Measurements from ENCODE around the gene B9D1. TPM values are rescaled to one million over a fixed set of nuclear protein-coding genes. Genes with fewer than 3 reads are reported as not detected.

B9D1 gene, protein sequence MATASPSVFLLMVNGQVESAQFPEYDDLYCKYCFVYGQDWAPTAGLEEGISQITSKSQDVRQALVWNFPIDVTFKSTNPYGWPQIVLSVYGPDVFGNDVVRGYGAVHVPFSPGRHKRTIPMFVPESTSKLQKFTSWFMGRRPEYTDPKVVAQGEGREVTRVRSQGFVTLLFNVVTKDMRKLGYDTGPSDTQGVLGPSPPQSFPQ
- total RNA-seq (2014; rRNA removed; shearing (Covaris generic)): 41.5 and 65.1 TPM in 2 replicates

DNA sequence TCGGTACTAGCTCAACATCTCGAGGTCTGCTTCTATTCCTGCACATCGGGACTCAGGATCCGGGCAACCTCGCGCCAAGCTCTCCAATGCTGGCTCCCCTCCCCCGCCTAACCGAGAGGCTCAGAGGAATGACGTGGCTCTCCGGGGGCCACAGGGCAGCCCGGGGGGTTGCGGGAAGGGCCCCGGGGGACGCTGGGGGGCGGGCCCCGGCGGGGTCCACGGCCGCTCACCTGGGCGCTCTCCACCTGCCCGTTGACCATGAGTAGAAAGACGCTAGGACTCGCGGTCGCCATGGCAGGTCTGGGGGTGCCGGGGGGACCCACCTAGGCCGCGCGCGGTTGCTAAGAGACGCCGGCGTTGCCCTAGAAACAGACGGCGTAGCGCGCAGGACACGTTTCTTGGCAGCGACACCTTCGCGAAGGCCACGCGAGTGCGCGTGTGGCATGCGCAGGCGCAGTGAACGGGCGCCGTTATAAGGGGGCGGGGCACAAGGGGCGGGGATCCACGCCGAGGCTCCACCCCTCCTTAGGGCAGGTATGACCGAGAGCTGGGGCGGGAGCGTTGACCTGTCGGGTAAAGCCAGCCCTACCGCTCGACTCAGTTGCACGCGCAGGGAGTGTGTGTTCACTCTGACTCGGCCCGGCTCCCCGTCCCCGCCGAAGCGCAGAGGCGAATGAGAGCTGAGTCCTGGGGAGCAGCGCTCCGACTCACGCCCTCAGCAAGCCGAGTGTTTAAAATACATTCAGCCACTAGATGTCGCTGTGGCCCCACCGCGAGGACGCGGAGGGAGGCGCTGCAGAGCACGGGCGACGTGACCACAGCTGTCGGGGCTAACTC lies at the start of gene B9D1:
B9D1 (minus strand) TSS at position 447 of the 837 bp plus-strand sequence; CDS start at position 293, 154 bp downstream.
- DNase-seq (ENCODE audit: low spot score): peak; percentile 86

DNA sequence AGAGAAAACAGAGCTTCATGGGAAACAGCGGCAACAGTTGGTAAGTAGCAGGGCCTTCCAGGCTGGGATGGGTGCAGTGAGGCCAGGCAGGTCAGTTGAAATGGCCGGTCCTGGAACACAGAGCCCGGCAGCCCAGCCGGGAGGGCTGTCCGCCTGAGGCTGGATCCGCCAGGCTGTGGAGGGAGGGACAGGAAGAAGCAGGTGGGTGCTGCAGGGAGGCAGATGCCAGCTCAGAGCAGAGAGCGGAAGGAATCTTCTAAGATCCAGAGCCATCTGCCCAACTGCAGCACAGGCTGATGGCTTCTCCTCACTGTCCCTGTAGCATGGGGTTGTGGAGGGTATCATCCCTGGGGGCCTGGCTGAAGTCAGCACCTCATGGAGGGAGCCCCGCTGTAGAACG lies 49.1 kb upstream of the B9D1 start:
- DNase-seq (ENCODE audit: low spot score): no peak

DNA sequence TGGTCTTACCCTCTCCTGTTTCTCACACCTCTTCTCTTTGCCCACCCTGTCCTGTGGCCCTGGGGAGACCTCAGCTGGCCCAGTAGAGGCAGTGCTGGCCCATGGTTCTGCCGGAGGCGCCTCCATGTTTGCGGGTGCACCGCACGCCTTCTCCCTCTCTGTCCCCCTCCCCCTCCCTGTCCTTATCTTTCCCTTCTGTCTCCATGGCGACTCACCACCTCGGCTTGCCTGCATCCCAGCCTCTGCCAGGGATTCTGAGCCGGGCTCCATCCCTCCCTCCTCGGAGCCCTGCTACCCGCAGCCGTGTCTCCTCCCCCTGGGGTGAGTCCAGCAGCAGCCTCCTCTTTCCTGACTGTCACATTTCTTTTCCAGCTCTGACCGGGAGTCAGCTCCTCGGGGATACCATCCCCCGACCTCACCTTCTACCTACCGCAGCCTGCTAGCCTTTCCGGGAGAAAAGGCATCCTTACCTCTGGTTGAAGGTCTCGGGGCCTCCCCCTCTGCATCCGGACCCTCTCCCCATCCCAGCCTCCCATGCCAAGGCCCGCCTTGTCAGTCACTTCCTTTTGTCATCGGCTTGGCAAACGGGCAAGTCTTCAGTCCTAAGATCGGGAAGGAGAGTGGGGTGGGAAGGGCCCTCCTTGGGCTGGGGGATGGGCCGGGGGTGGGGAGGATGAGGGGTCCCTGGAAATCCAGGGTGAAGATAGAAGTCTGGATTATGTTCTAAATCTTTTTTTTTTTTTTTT lies 48.5 kb upstream of the B9D1 start, which contains the start of gene RNF112:
RNF112 (plus strand) TSS at position 358 of the 746 bp plus-strand sequence; CDS start at position 535, 177 bp downstream.
- peak; percentile 21 for DNase-seq (ENCODE audit: low spot score)

DNA sequence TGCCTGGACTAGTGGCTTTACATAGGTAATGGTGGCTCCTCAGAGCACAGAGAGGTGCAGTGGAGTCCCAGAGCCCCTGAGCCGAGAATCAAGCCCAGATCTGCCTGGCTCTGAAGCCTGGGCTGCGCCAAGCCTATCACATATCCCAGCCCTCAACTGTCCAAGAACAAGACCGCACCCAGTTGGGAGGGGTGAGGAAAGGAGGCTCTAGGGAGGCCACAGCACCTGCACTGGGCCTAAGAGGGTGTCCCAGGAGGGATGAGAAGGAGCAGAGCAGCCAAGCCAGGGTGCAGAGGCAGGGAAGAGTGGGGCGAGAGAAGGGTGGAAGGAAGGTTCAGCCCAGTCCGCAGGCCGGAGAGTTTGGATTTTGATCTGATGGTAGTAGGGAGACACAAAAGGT lies 47.6 kb upstream of the B9D1 start:
- no peak for DNase-seq (ENCODE audit: low spot score)

DNA sequence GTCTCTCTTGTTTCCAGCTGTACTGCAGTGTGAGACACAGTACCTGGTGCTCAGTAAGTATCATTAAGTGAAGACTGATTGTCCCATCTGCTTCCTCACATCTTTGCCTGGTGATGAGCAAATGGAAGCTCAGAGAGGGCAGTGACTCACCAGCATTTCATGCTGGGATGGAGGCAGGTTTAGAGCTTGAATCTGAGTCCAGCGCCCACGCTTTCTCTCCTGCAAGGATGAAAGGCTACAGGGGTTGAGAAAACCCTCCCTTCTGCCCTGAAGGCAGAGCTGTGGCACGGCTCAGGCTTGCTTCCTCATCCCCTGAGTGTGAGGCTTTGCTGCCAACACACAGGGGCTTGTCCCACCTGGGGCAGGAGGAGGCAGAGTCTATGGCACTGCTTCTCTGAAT lies 47.0 kb upstream of the B9D1 start:
- DNase-seq (ENCODE audit: low spot score): peak; percentile 59

DNA sequence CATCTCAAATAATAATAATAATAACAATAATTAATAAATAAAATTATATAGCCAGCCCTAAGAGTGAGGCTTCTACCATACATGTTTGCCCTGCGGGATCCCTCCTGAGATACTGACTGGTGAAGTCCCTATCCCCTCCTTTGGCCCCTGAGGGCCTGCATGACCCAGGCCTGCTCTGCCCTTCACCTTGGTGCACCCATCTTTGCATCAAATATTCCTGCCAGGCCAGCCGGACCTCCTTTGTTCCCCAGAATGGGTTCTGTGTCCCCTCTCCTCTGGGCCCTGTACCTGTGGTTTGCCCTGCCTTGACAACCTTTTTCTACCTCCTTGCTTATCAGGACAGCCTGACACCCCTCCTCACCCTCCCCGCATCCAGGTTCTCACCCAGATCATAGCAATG lies 46.5 kb upstream of the B9D1 start:
- DNase-seq (ENCODE audit: low spot score): no peak

DNA sequence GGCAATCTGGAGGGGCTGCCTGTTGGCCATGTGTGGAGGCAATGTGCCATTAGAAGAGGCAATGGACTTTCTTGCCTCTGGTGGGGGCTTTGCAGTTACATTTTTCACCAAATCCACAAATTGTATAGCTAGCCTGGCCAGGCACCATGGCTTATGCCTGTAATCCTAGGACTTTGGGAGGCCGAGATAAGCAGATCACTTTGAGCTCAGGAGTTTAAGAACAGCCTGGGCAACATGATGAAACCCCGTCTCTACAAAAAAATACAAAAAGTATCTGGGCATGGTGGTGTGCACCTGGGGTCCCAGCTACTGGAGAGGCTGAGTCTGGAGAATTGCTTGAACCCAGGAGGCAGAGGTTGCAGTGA lies 45.8 kb upstream of the B9D1 start:
- DNase-seq (ENCODE audit: low spot score): no peak

DNA sequence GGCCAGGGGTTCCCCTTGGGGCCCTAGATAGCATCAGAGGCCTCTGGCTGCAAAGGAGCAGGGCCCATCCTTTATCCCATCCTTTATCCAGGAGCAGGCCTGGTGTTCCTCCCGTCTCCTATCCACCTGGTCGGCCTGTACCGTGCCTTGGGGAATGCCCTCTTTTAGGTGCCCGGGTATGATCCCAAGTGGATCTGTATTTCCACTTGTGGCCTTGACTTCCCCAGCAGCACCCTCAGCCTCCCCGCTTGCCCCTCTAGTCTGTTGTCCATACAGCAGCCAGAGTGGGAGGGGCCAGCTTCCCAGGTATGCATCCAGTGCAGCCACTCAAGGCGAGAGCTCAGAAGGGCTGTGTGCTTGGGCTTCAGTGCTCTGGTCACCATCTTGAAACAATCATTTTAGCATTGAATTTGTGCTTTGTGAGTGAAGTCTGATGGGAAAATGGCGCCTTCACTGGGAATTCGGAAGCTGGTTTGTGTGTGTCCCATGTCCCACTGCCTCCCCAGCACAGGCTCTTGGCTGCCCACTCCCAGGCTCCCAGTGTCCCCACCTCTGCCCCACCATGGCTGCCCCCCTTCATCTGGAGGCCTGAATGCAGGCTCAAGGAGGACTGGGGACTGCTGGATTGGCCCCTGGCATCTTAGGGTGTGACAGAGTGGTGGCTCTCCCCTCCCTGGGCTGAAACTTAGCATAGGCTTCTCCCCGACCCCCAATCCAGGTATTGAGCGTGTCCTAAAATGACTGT lies 45.2 kb upstream of the B9D1 start:
- no peak for DNase-seq (ENCODE audit: low spot score)

DNA sequence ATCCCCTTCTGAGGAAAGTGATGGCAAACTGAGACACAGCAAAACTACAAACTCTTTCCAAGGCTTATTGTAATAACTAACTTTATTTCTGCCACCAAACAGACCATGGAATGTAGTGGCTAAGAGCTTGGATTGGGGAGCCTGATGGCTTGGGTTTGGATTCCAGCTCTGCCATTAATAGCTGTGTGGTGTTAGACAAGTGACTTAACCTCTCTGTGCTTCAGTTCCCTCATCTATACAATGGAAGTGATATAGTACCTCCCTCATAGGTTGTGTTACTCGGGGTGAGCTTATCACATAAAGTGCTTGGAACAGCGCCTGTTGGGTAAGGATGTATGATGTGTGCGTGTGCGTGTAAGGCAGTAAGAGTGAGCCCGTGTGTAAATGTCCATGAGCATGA lies 42.6 kb upstream of the B9D1 start:
- no peak for DNase-seq (ENCODE audit: low spot score)

DNA sequence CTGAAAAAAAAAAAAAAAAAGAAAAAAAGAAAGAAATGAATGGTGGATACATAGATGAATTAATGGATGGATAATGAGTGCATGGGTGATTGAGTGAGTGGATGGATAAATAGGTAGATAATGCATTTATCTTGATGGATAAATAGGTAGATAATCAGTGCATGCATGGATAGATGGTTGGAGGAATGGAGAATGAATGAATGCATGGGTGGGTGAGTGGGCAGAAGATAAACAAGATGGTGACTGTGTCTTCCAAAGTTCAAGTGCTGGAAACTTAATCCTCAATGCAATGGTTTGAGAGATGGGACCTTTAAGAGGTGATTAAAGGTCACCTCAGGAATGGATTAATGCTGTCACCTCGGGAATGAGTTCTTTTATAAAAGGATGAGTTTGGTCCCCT lies 41.7 kb upstream of the B9D1 start:
- no peak for DNase-seq (ENCODE audit: low spot score)

DNA sequence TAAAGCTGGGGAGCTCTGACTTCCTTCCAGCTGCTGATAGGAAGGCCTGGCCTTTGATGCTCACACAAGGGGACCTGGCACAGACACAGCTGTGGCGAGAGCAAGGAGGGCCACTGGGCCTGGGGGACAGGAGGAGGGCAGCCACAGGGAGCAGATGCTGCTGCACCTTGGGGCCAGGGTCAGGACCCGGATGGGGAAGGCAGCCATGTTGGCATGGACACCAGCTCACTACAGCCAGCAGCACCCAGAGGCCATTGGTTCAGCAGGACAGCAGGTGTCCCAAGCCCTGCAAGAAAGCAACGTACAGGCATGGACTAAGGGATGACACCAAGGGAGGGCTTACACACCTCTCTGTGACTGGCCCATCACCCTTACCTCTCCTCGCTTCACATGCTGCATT lies 40.5 kb upstream of the B9D1 start:
- no peak for DNase-seq (ENCODE audit: low spot score)

DNA sequence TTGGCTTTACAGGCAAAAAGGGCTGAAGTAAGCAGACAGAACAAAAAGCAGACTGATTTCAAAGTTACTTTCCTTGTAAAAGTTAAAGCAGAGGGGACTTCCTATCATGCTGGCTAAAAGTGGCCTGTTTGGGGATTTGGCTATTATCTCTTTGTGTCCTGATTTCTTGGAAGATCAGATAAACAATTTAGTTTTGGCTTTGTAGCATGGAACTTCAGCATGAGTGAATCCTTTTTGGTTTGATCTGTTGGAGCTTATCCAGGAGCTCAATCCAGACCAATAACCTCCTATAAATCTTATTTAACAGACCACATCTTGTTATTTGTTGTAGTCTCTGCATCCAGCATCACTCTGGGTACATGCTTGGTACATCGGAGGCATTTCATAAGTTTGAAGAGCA lies 39.6 kb upstream of the B9D1 start:
- DNase-seq (ENCODE audit: low spot score): no peak

DNA sequence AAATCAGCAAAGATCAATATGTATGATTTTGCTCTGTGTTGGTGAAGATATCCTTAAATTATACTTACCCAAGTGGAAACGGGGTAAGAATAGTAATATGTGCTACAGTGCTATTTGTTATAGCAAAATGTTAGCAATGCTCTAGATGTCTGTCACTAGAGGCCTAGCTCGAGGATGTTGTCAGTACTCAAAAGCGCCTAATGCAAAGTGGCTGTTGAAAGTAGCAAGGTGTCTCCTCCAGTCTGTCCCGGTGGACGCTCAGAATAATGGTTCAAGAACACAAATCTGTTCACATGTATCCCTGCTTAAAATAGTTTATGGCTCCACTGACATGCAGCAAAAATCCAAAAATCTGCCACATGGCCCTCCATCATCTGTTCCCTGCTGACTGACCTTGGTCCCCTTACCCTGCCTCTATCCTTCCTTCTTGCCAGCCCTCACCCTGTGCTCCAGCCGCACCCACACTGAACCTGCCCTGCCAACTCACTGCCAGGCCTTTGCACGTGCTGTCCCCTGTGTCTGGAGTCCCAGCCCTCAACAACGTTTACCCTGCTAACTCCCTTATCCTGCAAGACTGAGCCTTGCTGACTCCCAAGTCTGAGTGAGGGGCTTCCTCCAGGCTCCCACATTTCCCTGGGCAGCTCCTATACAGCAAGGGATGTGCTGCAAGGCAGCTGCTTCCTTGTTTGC lies 38.9 kb upstream of the B9D1 start:
- no peak for DNase-seq (ENCODE audit: low spot score)

DNA sequence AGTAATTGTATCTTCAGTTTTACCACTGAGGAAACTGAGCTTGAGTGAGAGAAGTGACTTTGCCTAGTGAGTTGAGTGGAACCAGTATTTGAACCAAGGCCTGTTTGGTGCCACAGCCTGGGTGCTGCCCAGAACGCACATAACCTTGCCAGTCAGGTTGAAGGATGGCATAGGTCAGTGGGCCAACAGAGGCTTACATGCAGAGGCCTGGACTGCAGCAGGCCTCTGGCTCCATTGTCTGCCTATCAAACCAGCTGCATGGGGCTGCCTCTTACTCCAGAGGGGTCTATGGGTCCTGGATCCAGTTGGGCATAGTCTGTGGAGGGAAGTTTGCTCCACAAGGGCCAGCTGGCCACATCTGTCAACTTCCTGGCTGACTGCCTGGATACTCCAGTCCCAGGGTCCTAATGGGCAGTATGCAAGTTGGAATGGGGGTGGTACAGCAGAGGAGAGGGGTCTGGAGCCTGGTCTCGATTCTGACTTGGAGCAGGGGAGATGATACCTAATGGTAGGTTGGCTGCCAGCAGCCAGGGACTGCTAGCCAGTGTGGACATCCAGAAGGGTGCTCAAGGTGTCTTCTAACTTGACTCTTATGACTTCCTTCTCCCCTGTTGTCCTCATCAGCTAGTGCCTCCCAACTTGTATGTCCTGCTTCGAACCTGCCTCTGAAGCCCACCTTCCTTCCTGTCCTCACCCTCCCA lies 37.4 kb upstream of the B9D1 start:
- no peak for DNase-seq (ENCODE audit: low spot score)

DNA sequence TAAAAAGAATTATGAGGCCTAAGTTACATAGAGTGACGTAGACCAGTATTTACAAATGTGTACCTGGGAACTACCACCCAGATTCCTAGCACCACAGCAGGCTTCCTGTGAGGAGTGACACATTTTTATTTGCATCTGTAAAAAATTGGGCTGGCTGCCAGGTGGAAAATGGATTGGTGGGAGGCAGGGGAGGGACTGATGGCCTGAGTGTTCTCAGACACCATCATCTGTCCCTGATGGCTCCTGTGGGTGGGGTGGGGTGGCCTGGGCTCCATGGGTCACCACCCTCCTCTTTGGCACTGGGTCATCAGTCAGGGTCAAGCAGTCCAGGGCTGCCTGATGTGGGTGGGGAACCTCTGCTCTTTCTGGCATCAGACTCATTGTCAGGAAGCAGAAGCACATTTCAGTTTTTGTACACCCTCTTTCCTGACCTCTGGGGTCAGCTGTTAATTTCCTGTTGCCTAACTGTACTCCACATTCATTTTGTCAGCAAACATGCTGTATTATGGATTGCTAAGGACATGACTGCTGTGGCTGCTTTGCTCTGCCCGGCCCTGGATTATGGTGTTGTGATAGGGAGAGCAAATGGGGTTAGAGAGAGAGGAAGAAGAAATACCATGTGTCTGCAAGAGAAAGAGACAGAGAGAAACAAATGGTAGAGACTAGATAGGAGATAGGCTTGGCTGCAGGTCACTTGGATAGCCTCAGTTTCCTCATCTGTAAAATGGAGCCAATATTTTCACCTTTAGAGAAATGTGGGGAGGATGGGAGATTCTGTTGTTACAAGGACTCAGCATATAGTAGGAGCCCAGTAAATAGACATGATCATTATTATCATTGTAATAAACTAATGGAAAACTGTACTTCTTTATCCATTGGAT lies 36.0 kb upstream of the B9D1 start:
- peak; percentile 24 for DNase-seq (ENCODE audit: low spot score)

DNA sequence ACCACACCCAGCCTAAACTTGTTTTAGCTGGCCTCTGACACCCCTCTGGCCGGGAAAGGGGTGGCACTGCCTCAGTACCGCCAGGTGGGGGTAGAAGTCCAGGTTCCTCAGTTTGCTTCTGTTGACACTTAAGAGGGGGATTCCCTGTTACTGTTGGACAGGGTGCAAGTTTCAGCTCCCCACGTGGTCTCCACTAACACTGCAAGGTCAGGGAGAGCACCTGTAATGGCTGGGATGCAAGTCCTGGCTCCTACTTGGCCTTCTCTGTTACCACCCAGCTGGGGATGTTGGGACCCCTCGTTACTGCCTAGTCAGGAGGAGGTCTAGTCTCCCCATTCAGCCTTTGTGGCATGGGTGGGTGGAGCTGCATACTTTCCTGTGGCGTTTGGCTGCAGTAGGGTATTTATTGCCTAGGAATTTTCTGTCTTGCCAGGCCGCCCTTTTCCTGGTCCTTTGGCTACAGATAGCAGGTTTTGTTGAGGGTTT lies 35.1 kb upstream of the B9D1 start:
- DNase-seq (ENCODE audit: low spot score): no peak

DNA sequence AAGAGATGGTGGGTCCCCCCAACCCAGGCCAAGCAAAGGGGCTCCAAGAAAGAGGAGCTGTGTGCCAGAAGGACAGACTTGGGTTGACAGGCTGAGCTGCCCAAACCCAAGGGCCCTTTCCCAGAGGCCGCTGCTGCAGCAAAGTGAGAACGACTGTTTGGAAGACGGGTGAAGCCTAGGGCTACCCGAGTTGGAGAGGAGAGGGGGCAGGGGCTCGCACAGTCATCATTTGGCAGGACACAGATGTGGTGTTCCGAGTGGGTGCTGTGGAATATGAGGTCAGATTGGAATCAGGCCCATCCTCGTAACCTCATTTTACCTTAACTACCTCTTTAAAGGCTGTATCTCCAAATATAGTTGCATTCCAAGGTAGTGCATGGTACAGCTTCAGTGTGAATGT lies 29.8 kb upstream of the B9D1 start:
- DNase-seq (ENCODE audit: low spot score): no peak

DNA sequence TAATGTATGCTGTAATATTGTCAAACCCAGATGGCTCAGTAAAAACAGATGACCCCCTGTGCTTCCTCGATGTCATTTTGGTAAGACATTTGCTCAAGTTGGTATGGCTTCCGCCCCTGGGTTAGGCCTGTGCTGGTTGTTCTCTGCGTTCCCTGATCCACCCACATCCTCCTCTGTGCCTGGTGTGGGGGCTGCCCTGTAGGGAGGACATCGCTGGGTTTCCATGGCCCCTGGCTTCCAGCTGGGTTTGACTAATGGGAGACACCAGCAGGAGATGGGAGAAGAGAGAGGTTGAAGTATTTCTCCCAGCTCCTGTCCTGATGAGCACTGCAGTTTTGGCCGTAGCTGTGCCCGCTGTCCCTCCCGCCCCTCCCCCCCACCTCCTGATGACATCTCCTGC lies 28.9 kb upstream of the B9D1 start:
- no peak for DNase-seq (ENCODE audit: low spot score)

DNA sequence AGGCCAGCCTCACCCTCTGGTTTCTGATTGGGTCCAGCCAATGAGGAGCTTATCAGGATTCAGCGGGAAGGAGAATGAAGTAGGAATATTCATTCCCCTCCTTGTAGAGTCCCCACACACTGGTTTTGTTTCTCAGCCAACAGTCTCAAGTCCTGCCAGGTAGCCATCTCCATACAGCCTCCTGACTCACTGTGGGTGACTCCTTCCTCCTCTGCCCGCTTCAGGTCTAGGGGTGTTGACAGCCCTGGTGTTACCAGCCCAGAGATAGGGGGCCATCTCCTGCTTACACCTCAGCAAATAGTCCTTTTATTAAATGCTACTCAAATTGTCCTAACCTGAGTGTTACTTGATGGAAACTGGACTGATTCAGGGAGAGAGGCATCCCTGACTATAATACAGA lies 28.4 kb upstream of the B9D1 start:
- DNase-seq (ENCODE audit: low spot score): no peak

Data from A172 (cell line).